Activated naive CD8-positive, alpha-beta T cell treated with anti-CD3 and anti-CD28 coated beads for 36 hours (primary cell): ENCODE measurements around the gene OR5A1. TPM values are rescaled to one million over a fixed set of nuclear protein-coding genes. Genes with fewer than 3 reads are reported as not detected.
"Not testable (repeated sequence)": the region's sequence is repeated elsewhere in the genome, so short reads cannot be mapped to it uniquely, and the experiment has no call there.

Source experiments
- DNase-seq: peaks from one replicate; pipeline ENCODE4 v3.0.0; 2021
- H3K27ac Mint-ChIP-seq: one replicate; pipeline ENCODE4 v1.8.0; 2022; ENCODE audit warnings: mild to moderate bottlenecking, moderate library complexity, mixed read lengths
- H3K27me3 Mint-ChIP-seq: one replicate; pipeline ENCODE4 v1.8.0; 2022; ENCODE audit warnings: mild to moderate bottlenecking, mixed read lengths
- H3K36me3 Mint-ChIP-seq: one replicate; pipeline ENCODE4 v1.8.0; 2021; ENCODE audit warnings: mild to moderate bottlenecking, mixed read lengths
- H3K4me1 Mint-ChIP-seq: one replicate; pipeline ENCODE4 v1.8.0; 2021; ENCODE audit warnings: mixed read lengths
- H3K4me3 Mint-ChIP-seq: one replicate; pipeline ENCODE4 v1.8.0; 2022; ENCODE audit warnings: mild to moderate bottlenecking, moderate library complexity, mixed read lengths
- H3K9me3 Mint-ChIP-seq: one replicate; pipeline ENCODE4 v1.8.0; 2022; ENCODE audit warnings: mixed read lengths
- total RNA-seq, 2 experiments: library from RNA; stranded (reverse); gene quantifications; one replicate each; pipeline ENCODE4 v1.2.3, GENCODE V29; 2021

The OR5A1 gene
- total RNA-seq, 2 experiments from 2014 or later, result not detected

DNA sequence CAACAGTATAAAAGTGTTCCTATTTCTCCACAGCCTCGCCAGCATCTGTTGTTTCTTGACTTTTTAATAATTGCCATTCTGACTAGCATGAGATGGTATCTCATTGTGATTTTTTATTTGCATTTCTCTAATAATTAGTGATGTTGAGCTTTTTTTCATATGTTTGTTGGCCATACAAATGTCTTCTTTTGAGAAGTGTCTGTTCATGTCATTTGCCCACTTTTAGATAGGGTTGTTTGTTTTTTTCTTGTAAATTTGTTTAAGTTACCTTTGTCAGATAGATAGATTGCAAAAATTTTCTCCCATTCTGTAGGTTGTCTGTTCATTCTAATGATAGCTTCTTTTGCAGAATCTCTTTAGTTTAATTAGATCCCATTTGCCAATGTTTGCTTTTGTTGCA is 9.4 kb downstream of the OR5A1 start:
- H3K4me1 Mint-ChIP-seq, H3K36me3 Mint-ChIP-seq, DNase-seq, H3K27me3 Mint-ChIP-seq, H3K4me3 Mint-ChIP-seq, H3K9me3 Mint-ChIP-seq, H3K27ac Mint-ChIP-seq: not testable (repeated sequence)

DNA sequence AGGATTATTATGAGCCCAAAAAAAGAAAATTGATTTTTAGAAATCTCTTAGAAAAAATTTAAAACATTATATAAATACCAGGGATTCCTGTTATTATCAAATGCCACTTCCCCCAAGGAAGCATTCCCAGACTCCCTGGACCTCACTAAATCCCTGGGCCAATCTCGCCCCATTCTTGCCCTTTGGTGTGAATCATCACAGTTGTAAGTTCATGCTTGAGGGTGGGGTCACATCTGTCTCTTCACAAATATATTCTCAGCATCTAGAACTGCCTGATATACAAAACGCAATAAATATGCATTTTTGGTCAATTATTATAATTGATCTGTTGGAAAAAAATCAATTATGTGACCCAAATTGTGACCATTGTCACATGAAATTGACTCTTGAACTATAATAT is 12.2 kb downstream of the OR5A1 start:
- peaks cover 8% of the 10 kb centered on the region for H3K27me3 Mint-ChIP-seq
- no peak for DNase-seq
- H3K4me3 Mint-ChIP-seq, result no peak overlapping the region
- no peaks in the 10 kb centered on the region for H3K4me1 Mint-ChIP-seq
- no peaks in the 10 kb centered on the region for H3K36me3 Mint-ChIP-seq
- peaks cover 4% of the 10 kb centered on the region for H3K9me3 Mint-ChIP-seq
- no peak overlapping the region for H3K27ac Mint-ChIP-seq

DNA sequence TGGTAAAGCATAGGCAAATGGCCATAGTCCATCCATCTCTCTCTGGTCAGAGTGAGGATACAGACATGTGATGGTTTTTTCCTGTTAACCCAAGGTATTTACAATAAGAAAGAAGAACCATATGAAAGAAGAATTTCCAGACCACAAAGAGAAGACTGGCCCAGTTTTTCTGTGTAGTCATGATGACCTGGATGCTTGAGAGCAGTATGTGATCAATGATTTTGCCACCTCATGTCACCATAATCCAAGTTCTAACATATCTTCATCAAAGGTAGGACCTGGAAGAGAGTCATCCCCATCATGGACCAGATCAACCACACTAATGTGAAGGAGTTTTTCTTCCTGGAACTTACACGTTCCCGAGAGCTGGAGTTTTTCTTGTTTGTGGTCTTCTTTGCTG is 20.4 kb downstream of the OR5A1 start, which contains the start of gene OR4D6:
Gene OR4D6 (plus strand): TSS at position 301 of the 400 bp plus-strand sequence. CDS start 0 bp downstream, at position 301.
- H3K36me3 Mint-ChIP-seq, result no peaks in the 10 kb centered on the region
- H3K27me3 Mint-ChIP-seq, result peaks cover 8% of the 10 kb centered on the region
- H3K9me3 Mint-ChIP-seq, result no peaks in the 10 kb centered on the region
- H3K4me3 Mint-ChIP-seq, result no peak within 1 kb of the TSS
- no peaks in the 10 kb centered on the region for H3K4me1 Mint-ChIP-seq
- H3K27ac Mint-ChIP-seq, result no peak within 1 kb of the TSS
- no peak for DNase-seq

DNA sequence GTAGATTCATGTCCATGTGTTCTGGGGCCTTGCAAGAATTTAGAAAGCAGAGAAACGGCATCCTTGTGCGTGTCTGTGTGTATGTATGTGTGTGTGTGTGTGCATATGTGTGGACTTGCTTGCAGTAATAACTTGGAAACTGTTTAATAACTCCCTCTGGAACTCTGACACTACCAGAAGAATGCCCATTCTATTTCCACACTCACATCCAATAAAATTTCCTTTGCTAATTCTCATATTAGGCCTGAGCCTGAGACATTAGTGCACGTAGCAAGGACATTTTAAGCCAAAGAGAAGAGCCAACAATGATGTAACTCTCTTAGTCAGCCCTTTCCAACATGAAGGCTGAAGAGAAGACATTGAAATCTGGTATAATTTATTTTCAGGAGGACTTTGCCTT is 23.6 kb downstream of the OR5A1 start:
- DNase-seq, result no peak
- no peak overlapping the region for H3K4me3 Mint-ChIP-seq
- H3K9me3 Mint-ChIP-seq, result no peaks in the 10 kb centered on the region
- no peak overlapping the region for H3K27ac Mint-ChIP-seq
- H3K4me1 Mint-ChIP-seq, result no peaks in the 10 kb centered on the region
- no peaks in the 10 kb centered on the region for H3K36me3 Mint-ChIP-seq
- peaks cover 26% of the 10 kb centered on the region for H3K27me3 Mint-ChIP-seq

DNA sequence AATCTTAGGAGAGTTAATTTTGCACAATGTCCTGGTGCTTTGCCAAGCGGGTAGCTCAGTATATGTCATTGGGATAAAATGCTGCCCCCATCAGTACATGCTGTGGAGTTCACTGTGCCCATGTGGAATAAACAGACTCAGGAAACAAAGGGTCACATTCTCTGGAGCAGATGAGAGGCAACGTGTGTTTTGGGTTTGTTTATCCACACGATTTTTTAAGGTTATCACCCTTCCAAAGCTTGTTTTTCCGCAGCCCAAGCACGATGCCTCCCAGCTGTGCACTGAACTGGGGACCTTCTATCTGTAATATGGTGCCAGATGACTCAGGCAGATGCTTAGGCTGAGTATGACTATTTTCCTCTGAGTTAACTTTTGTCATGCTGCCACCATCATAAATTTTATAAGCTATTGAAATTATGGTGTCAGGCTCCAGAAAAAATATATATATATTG is 26.9 kb downstream of the OR5A1 start:
- H3K36me3 Mint-ChIP-seq, result no peaks in the 10 kb centered on the region
- no peak overlapping the region for H3K4me3 Mint-ChIP-seq
- peaks cover 24% of the 10 kb centered on the region for H3K27me3 Mint-ChIP-seq
- no peaks in the 10 kb centered on the region for H3K4me1 Mint-ChIP-seq
- DNase-seq, result no peak
- no peak overlapping the region for H3K27ac Mint-ChIP-seq
- no peaks in the 10 kb centered on the region for H3K9me3 Mint-ChIP-seq

DNA sequence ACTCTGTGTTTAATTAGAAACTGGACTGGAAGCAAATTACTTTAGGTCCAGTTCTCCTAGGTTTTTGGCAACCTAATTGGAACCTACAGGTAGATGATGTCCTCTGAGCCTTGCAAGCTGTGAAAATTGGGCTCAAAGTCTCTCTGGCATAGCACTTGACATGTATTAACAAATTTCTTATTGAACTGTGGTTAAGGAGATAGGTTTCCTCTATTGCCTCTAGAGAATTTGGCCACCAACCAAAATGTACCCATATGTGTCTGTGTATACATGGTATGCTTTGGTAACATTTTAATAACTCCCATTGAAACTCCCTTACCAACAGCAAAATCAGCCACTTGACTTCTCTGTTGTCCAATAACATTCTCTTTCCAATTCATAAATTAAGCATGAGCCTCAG is 36.7 kb downstream of the OR5A1 start, which contains the start of gene OR4D10:
Gene OR4D10 (plus strand): TSS at position 301 of the 400 bp plus-strand sequence. CDS start 4,115 bp downstream, outside the sequence.
- Mint-ChIP-seq H3K9me3 (no peaks in the 10 kb centered on the region), H3K27me3 (peaks cover 26% of the 10 kb centered on the region), H3K4me3 (no peak within 1 kb of the TSS), H3K27ac (no peak within 1 kb of the TSS), H3K4me1 (no peaks in the 10 kb centered on the region), H3K36me3 (no peaks in the 10 kb centered on the region)
- no peak for DNase-seq

DNA sequence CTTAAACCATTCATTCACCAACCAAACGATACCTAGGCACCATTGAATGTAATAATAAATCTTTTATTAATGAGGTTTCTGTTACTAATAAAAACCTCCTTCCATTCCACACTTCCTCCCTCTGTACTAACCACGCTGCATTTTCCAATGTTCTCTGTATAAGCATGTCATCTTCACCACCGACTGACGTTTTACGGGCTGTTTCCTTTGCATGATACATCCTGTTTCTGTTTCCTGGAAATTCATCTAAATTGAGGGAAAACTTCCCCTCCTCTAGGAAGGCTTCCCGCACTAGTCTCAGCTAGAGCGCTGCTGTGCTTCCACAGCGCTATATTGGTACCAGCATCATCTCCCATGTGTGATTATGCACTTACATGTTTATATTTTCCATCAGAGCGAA is 38.9 kb downstream of the OR5A1 start:
- no peak overlapping the region for H3K4me3 Mint-ChIP-seq
- no peak for DNase-seq
- no peaks in the 10 kb centered on the region for H3K9me3 Mint-ChIP-seq
- H3K27me3 Mint-ChIP-seq, result peaks cover 20% of the 10 kb centered on the region
- H3K27ac Mint-ChIP-seq, result no peak overlapping the region
- H3K4me1 Mint-ChIP-seq, result no peaks in the 10 kb centered on the region
- H3K36me3 Mint-ChIP-seq, result no peaks in the 10 kb centered on the region

DNA sequence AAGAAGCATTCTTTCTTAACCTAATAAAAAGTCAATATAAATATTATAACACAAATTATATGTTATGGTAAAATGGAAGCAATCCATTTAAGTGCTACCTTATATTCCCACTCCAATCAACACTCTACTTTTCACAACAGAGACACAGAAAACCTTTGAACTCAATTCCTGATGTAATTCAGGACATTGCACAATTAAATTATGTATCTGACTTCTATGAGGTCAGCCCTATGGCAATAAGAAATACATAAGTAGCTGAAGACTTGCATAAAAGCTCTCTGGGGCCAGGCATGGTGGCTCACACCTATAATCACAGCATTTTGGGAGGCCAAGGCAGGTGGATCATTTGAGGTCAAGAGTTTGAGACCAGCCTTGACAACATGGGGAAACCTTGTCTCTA is 43.6 kb downstream of the OR5A1 start:
- Mint-ChIP-seq H3K27ac (no peak overlapping the region), H3K27me3 (peaks cover 6% of the 10 kb centered on the region), H3K36me3 (no peaks in the 10 kb centered on the region), H3K9me3 (no peaks in the 10 kb centered on the region), H3K4me1 (no peaks in the 10 kb centered on the region), H3K4me3 (no peak overlapping the region)
- no peak for DNase-seq

DNA sequence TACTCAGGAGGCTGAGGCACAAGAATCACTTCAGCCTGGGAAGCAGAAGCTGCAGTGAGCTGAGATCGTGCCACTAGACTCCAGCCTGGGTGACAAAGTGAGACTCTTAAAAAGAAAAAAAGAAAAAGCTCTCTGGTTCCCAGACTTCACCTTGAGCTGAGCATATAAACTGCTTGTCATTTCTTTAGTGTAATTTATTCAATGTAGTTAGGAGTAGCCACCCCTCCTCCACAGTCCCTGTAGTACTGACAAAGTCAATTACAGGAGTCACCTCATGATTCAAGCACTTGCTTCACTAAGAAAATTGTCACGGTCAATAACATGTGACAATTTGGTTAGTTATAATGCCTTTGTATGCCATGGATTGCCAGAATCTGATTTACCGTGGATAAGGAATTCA is 44.1 kb downstream of the OR5A1 start:
- Mint-ChIP-seq H3K4me1 (no peaks in the 10 kb centered on the region), H3K27me3 (peaks cover 6% of the 10 kb centered on the region), H3K36me3 (no peaks in the 10 kb centered on the region), H3K9me3 (no peaks in the 10 kb centered on the region), H3K27ac (no peak overlapping the region), H3K4me3 (no peak overlapping the region)
- DNase-seq, result no peak

Other genes starting within 250 kb of the OR5A1 start
- gene MPEG1, start 223.5 kb upstream of the OR5A1 start, total RNA-seq, result under 1 TPM; 0.62 to 0.70 TPM
- not detected for gene OR5AN1, start 77.6 kb upstream of the OR5A1 start, total RNA-seq
- gene OR5A2, start 10.1 kb upstream of the OR5A1 start, total RNA-seq, result not detected
- not detected for gene OR4D6, start 20.5 kb downstream of the OR5A1 start, total RNA-seq
- not detected for gene OR4D10, start 36.8 kb downstream of the OR5A1 start, total RNA-seq
- gene OR4D11, start 67.1 kb downstream of the OR5A1 start, total RNA-seq, result not detected
- not detected for gene OR4D9, start 75.1 kb downstream of the OR5A1 start, total RNA-seq
- 10 to 100 TPM; 39.4 to 39.6 TPM for gene OSBP, start 179.3 kb downstream of the OR5A1 start, total RNA-seq
- 10 to 100 TPM; 60.8 to 66.9 TPM for gene PATL1, start 232.6 kb downstream of the OR5A1 start, total RNA-seq